NB4 (cell line): ENCODE data around the gene SMPD3.

ENCODE experiments used
- POLR2A ChIP-seq: IDR thresholded peaks from 2 replicates; pipeline ENCODE4 v1.6.1; 2011; ENCODE audit warnings: mild to moderate bottlenecking; ENCODE audit not compliant: insufficient read length; ENCODE audit errors: extremely low read depth
- TF ChIP-seq, protein P1 (sequence below): IDR thresholded peaks from one replicate; pipeline ENCODE4 v1.5.1; 2012; ENCODE audit warnings: low read depth, low read length

DNA sequence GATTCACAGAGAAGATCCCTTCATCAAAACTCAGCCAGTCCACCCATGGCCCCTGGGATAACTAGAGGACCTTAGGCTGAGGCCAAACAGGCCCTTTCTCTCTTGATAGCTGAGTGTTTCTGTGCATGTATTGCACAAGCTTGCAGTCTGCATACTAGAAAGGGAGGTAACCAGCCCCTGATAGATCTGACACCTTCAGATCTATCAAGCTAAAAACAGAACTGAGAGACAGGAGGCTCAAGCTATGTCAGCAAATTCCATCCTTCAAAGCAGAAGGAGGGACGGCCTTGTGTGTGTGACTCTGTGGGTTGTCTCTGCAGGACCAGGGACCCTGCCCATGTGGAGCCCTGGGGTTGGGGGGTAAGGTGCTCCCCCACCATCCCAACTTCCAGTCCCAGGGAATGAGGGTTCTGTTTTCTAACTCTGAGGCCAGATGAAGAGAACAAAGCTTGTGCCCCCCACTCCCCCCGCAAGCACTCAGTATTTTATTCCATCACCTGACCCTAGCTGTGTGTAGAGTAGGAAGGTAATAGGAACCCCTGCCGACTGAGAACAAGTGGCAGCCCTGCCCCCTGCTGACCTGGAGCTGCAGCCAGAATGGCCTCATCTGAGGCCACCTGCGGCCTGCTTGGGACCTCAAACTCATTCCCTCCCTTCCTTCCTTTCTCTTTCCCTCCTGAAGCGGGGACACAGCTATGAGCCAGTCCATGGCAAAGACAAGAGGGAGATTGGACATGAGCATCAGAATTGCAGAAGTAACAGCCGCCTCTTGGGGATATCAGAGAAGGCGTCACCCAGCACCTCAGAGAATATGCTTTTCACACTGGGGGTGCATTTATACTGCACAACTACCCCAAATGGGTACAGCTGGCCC is 63.8 kb downstream of the SMPD3 start:
- TF ChIP-seq, protein P1, sequence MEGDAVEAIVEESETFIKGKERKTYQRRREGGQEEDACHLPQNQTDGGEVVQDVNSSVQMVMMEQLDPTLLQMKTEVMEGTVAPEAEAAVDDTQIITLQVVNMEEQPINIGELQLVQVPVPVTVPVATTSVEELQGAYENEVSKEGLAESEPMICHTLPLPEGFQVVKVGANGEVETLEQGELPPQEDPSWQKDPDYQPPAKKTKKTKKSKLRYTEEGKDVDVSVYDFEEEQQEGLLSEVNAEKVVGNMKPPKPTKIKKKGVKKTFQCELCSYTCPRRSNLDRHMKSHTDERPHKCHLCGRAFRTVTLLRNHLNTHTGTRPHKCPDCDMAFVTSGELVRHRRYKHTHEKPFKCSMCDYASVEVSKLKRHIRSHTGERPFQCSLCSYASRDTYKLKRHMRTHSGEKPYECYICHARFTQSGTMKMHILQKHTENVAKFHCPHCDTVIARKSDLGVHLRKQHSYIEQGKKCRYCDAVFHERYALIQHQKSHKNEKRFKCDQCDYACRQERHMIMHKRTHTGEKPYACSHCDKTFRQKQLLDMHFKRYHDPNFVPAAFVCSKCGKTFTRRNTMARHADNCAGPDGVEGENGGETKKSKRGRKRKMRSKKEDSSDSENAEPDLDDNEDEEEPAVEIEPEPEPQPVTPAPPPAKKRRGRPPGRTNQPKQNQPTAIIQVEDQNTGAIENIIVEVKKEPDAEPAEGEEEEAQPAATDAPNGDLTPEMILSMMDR, result no peak
- peak; percentile 28 for TF ChIP-seq POLR2A
